ENCODE measurements around the gene PCYOX1L. TPM values are rescaled to one million over a fixed set of nuclear protein-coding genes. Genes with fewer than 3 reads are reported as not detected.

Gene PCYOX1L
- total RNA-seq, 1 experiment from 2014 or later = 1.8 TPM

GRCh38 chr5:149333711-149334443 lies 24.0 kb upstream of the PCYOX1L start:
- no peak for DNase-seq (ENCODE audit: low spot score)
- ChIA-PET CTCF (no interaction called here), POLR2A (ENCODE audit: low non-redundant PET) (no interaction called here)
- BruUV-seq (replicated peaks) = no TSS peak
- H3K27ac ChIP-seq (ENCODE audit: low read depth, low read length, poor library complexity, severe bottlenecking) = no peak overlapping the region
- TF ChIP-seq CTCF (conservative IDR thresholded peaks at IDR 0.05; ENCODE audit: low read depth, low read length) (no peak), EZH2 (IDR thresholded peaks at IDR 0.05; ENCODE audit: borderline replicate concordance, low read depth, low read length, poor library complexity, severe bottlenecking) (no peak)
- intact Hi-C loops (cut with micrococcal nuclease; ENCODE audit: unreplicated experiment) = no loop called here
- H3K4me1 ChIP-seq (ENCODE audit: insufficient read depth, low read length, poor library complexity, severe bottlenecking) = no peaks in the 10 kb centered on the region
- no peaks in the 10 kb centered on the region for H3K9me3 ChIP-seq (ENCODE audit: low read depth, low read length, poor library complexity, severe bottlenecking)
- no peaks in the 10 kb centered on the region for H3K36me3 ChIP-seq (ENCODE audit: insufficient read depth, low read length, poor library complexity, severe bottlenecking)
- no peak overlapping the region for H3K4me3 ChIP-seq (ENCODE audit: low read depth, low read length, poor library complexity, severe bottlenecking)
- H3K27me3 ChIP-seq (replicated peaks; ENCODE audit: insufficient read depth, low read depth, low read length, poor library complexity) = peaks cover 10% of the 10 kb centered on the region

DNA sequence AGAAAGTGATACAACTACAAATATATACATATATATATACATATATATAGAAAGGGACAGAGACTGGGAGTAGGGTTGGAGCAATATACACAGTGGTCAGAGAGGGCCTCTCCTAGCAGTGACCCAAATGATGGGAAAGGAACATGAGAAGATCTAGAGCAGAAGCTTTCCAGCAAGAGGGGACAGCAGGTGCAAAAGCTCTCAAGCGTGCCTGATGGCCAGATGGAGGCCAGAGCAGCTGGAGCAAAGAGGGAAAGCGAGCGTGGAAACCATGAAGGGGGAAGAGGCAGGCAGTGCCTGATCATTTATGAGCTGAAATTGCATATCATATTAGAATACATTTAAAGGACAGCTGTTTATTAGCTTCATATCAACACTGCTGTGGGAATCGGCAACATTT lies 20.1 kb upstream of the PCYOX1L start:
- no peaks in the 10 kb centered on the region for H3K9me3 ChIP-seq (ENCODE audit: low read depth, low read length, poor library complexity, severe bottlenecking)
- H3K27ac ChIP-seq (ENCODE audit: low read depth, low read length, poor library complexity, severe bottlenecking) = no peak overlapping the region
- DNase-seq (ENCODE audit: low spot score) = no peak
- intact Hi-C loops (cut with micrococcal nuclease; ENCODE audit: unreplicated experiment) = no loop called here
- TF ChIP-seq EZH2 (IDR thresholded peaks at IDR 0.05; ENCODE audit: borderline replicate concordance, low read depth, low read length, poor library complexity, severe bottlenecking) (no peak), CTCF (conservative IDR thresholded peaks at IDR 0.05; ENCODE audit: low read depth, low read length) (no peak)
- H3K27me3 ChIP-seq (replicated peaks; ENCODE audit: insufficient read depth, low read depth, low read length, poor library complexity) = peaks cover 29% of the 10 kb centered on the region
- no peaks in the 10 kb centered on the region for H3K4me1 ChIP-seq (ENCODE audit: insufficient read depth, low read length, poor library complexity, severe bottlenecking)
- POLR2A ChIA-PET (ENCODE audit: low non-redundant PET) = no interaction called here
- H3K36me3 ChIP-seq (ENCODE audit: insufficient read depth, low read length, poor library complexity, severe bottlenecking) = no peaks in the 10 kb centered on the region
- BruUV-seq (replicated peaks) = no TSS peak
- CTCF ChIA-PET = no interaction called here
- H3K4me3 ChIP-seq (ENCODE audit: low read depth, low read length, poor library complexity, severe bottlenecking) = no peak overlapping the region

- H3K27ac ChIP-seq (ENCODE audit: low read depth, low read length, poor library complexity, severe bottlenecking) = no peak overlapping the region
- H3K36me3 ChIP-seq (ENCODE audit: insufficient read depth, low read length, poor library complexity, severe bottlenecking) = no peaks in the 10 kb centered on the region
- POLR2A ChIA-PET (ENCODE audit: low non-redundant PET) = no interaction called here
- H3K4me1 ChIP-seq (ENCODE audit: insufficient read depth, low read length, poor library complexity, severe bottlenecking) = no peaks in the 10 kb centered on the region
- no peaks in the 10 kb centered on the region for H3K9me3 ChIP-seq (ENCODE audit: low read depth, low read length, poor library complexity, severe bottlenecking)
- no peak for TF ChIP-seq EZH2 (IDR thresholded peaks at IDR 0.05; ENCODE audit: borderline replicate concordance, low read depth, low read length, poor library complexity, severe bottlenecking)
- no peak for TF ChIP-seq CTCF (conservative IDR thresholded peaks at IDR 0.05; ENCODE audit: low read depth, low read length)
- CTCF ChIA-PET = no interaction called here
- no peak for DNase-seq (ENCODE audit: low spot score)
- no TSS peak for BruUV-seq (replicated peaks)
- H3K27me3 ChIP-seq (replicated peaks; ENCODE audit: insufficient read depth, low read depth, low read length, poor library complexity) = peaks cover 29% of the 10 kb centered on the region
- intact Hi-C loops (cut with micrococcal nuclease; ENCODE audit: unreplicated experiment) = no loop called here
- H3K4me3 ChIP-seq (ENCODE audit: low read depth, low read length, poor library complexity, severe bottlenecking) = no peak overlapping the region
These were observed 19.5 kb upstream of the PCYOX1L start for GRCh38 chr5:149338364-149338763.

All from A673 (cell line).